B cell (primary cell): Measurements from ENCODE around the gene USB1.
A peak's percentile ranks its signal among the peaks of the same experiment; 100 is the strongest.

Source experiments
- CTCF ChIP-seq: fragments of 200-600 bp; IDR thresholded peaks from one replicate; pipeline ENCODE4 v1.8.0; 2022; ENCODE audit warnings: antibody characterized with exemption, mild to moderate bottlenecking
- EZH2 ChIP-seq: IDR thresholded peaks from 2 replicates; pipeline ENCODE4 v1.6.1; 2012; ENCODE audit warnings: borderline replicate concordance, low read depth, mild to moderate bottlenecking, moderate library complexity, low read length; ENCODE audit not compliant: insufficient read depth, poor library complexity, severe bottlenecking

- peak; percentile 71 for TF ChIP-seq CTCF
- no peak for TF ChIP-seq EZH2
Observed at GRCh38 chr16:58000706-58001676, at the start of gene USB1.
